GM18502 (cell line): Measurements from ENCODE around the gene ZNF317.
"Not testable (repeated sequence)": the region's sequence is repeated elsewhere in the genome, so short reads cannot be mapped to it uniquely, and the experiment has no call there.

Experiments
- ATAC-seq: cut with Tn5 transposase; IDR thresholded peaks from one replicate; pipeline ENCODE4 v1.9.1; 2021; ENCODE audit warnings: mild to moderate bottlenecking; ENCODE audit not compliant: unreplicated experiment, poor library complexity

Gene ZNF317

DNA sequence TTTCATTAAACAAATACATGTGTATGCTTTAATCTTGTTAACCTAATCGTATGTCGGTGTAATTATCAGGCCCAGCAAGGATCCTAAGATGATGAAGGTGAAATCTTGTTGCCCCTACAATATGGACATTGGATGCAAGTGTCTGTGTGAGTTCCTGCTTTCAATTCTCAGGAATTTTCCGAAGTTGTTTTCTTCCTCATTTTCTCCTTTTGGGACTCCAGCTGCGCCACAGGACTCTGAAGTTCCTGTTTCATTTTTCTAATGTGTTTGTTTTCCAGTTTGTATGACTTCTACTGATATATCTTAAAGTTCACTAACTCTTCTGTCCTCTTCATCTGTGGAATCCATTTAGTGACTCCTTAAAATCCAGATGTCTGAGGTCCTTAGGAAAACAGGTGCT, 26.6 kb downstream of the ZNF317 start:
- ATAC-seq = no peak

GRCh38 chr19:9171393-9171991, 31.3 kb downstream of the ZNF317 start:
- no peak for ATAC-seq

GRCh38 chr19:9175326-9175725, 35.1 kb downstream of the ZNF317 start:
- ATAC-seq = no peak

- no peak for ATAC-seq
These were observed 38.7 kb downstream of the ZNF317 start, which contains the start of gene OR7D2 for GRCh38 chr19:9178901-9179300. Gene OR7D2 (plus strand): TSS chr19:9178979. CDS start chr19:9185782, 6,803 bp downstream.

DNA sequence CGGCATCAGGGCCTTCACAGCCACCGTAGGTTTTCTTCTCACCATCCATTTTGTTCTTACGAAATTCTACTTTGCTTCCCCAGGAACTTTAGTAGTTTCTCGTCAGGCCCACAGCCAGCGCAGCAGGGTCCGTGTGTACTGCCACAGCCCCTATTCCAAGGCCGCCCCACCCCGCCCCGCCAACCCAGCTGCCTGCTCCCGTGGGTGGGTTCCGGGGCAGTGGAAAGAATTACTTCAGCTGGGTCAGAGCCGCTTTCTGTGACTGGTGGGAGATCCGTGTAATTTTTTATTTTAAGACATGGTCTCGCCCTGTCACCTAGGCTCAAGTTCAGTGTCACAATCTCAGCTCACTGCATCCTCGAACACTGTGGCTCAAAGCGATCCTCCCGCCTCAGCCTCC, 42.8 kb downstream of the ZNF317 start:
- ATAC-seq = no peak

GRCh38 chr19:9187191-9187590, 47.0 kb downstream of the ZNF317 start:
- no peak for ATAC-seq

- no peak for ATAC-seq
These were observed 49.3 kb downstream of the ZNF317 start for GRCh38 chr19:9189535-9189934.

DNA sequence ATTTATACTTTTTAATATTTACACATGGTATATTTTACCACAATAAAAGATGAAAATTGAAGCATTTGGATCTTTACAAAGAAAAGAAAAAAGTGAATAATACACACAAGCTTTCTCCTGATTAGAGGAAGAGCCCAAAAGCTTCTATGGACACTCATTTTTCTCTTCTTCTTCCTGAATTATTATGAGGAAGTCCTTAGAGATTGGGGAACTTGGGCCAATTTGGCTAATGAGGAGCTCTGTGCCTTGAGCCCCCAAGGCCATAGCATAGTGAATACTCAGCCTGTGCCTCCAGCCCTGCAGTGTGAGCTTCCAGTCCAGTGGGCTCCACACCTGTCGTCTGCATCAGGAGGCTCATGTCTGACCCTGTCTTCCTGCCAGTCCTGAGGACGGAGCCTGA, 57.8 kb downstream of the ZNF317 start:
- ATAC-seq = not testable (repeated sequence)

- no peak for ATAC-seq
These were observed 65.4 kb downstream of the ZNF317 start for GRCh38 chr19:9205501-9206113.
